K562 (cell line): ENCODE results near the gene CLNK. TPM values are rescaled to one million over a fixed set of nuclear protein-coding genes. Genes with fewer than 3 reads are reported as not detected.

Experiments used
- BCL6 ChIP-seq: fragments of 250-450 bp; sonication (Bioruptor Pico); IDR thresholded peaks from 2 replicates; pipeline ENCODE4 v1.4.0; 2020
- COPS2 ChIP-seq: fragments of 450-650 bp; conservative IDR thresholded peaks from 2 replicates; pipeline ENCODE4 v1.6.1; 2016; ENCODE audit warnings: mild to moderate bottlenecking, moderate library complexity
- DPF2 ChIP-seq: fragments of 450-650 bp; IDR thresholded peaks from 2 replicates; pipeline ENCODE4 v1.6.1; 2016
- ELF1 ChIP-seq: fragments of 200-800 bp; sonication (Bioruptor generic); IDR thresholded peaks from 2 replicates; pipeline ENCODE4 v1.6.1; 2016; ENCODE audit warnings: missing genetic modification characterization, missing compliant biosample characterization
- KDM1A ChIP-seq, 2 experiments: fragments of 450-650 bp; IDR thresholded peaks; 2 replicates each; pipeline ENCODE4 v1.6.1; 2016; ENCODE audit warnings: mild to moderate bottlenecking in 2 of 2
- MCM3 ChIP-seq: fragments of 450-650 bp; IDR thresholded peaks from 2 replicates; pipeline ENCODE4 v1.6.1; 2016
- RFX1 ChIP-seq: fragments of 450-650 bp; IDR thresholded peaks from 2 replicates; pipeline ENCODE4 v1.6.1; 2016; ENCODE audit warnings: mild to moderate bottlenecking, moderate library complexity
- RHOXF2B ChIP-seq: fragments of 250-450 bp; sonication (Bioruptor Pico); conservative IDR thresholded peaks from 2 replicates; pipeline ENCODE4 v1.5.1; 2021
- SAP30 ChIP-seq: fragments of 200-600 bp; sonication (generic); IDR thresholded peaks from 2 replicates; pipeline ENCODE4 v1.6.1; 2012; ENCODE audit warnings: borderline replicate concordance, low read depth, mild to moderate bottlenecking, moderate library complexity, low read length, control low read depth, inconsistent platforms; ENCODE audit not compliant: insufficient read depth, poor library complexity, severe bottlenecking
- SMARCC2 ChIP-seq: fragments of 450-650 bp; IDR thresholded peaks from 2 replicates; pipeline ENCODE4 v1.6.1; 2017; ENCODE audit warnings: antibody characterized with exemption, moderate library complexity, mild to moderate bottlenecking, low read depth
- XRCC3 ChIP-seq: fragments of 450-650 bp; IDR thresholded peaks from 2 replicates; pipeline ENCODE4 v1.6.1; 2017; ENCODE audit warnings: mild to moderate bottlenecking, moderate library complexity
- ZNF695 ChIP-seq: fragments of 450-650 bp; formaldehyde crosslinking; IDR thresholded peaks from 2 replicates; pipeline ENCODE4 v1.4.0; 2020; ENCODE audit warnings: mild to moderate bottlenecking, moderate library complexity
- polyA plus RNA-seq, 8 experiments: library from polyadenylated mRNA; depleted of rRNA in 4 of 8; stranded (reverse) in 5 of 8; unstranded in 3 of 8; fragments of >200 nt; fragmentation: Nextera tagmentation in 2 of 8; fragmentation: Illumina TruSeq in 1 of 8; extraction: Ambion mirVana in 2 of 8; extraction: Trizol in 1 of 8; gene quantifications; 2 replicates each; pipeline versions ENCODE4 v1.2.1 to v1.2.3, GENCODE V29; 2011 to 2014; ENCODE audit warnings: inconsistent platforms in 1 of 8, missing spikeins in 1 of 8
- total RNA-seq, 7 experiments: library from RNA; depleted of rRNA in 6 of 7; stranded (reverse); fragments of >200 nt in 6 of 7; fragmentation: Illumina TruSeq in 2 of 7; extraction: Trizol in 2 of 7; gene quantifications; 2 replicates each; pipeline versions ENCODE4 v1.2.1 to v1.2.3, GENCODE V29; 2011 to 2021; ENCODE audit warnings: low replicate concordance in 1 of 7
- TF ChIP-seq, protein P1 (sequence below): fragments of 450-650 bp; formaldehyde crosslinking; IDR thresholded peaks from 2 replicates; pipeline ENCODE4 v1.4.0; 2022; ENCODE audit warnings: missing genetic modification characterization
- TF ChIP-seq, protein P2 (sequence below): fragments of 200-600 bp; sonication (generic); IDR thresholded peaks from one replicate; pipeline ENCODE4 v1.6.1; 2012; ENCODE audit warnings: mild to moderate bottlenecking, low read depth, low read length, inconsistent platforms
- TF ChIP-seq, protein P3 (sequence below): IDR thresholded peaks from 2 replicates; pipeline ENCODE4 v1.6.1; 2014; ENCODE audit warnings: antibody characterized with exemption

Gene CLNK
- total and polyA plus RNA-seq, 9 of the 15 experiments (the other 6 are each of a cell fraction or from before 2014, with no cell fraction given) = not detected

DNA sequence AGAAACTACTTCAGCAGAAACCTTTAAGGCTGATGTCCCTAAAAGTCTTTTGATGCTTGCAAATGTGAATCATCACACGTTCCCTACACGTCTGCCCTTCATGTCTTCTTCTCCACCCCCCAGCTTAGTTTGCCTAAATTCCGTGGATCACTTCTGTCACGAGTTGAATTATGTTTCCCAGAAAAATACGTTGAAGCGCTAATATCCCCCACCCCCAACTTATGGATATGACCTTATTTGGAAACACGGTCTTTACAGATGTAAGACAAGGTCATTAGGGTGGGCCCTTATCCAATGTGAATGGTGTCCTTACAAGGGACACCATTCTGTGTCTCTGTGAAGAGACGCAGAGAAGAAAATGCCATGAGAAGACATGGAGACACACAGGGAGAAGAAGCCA is 225.3 kb downstream of the CLNK start (continued):
- TF ChIP-seq, protein P1, sequence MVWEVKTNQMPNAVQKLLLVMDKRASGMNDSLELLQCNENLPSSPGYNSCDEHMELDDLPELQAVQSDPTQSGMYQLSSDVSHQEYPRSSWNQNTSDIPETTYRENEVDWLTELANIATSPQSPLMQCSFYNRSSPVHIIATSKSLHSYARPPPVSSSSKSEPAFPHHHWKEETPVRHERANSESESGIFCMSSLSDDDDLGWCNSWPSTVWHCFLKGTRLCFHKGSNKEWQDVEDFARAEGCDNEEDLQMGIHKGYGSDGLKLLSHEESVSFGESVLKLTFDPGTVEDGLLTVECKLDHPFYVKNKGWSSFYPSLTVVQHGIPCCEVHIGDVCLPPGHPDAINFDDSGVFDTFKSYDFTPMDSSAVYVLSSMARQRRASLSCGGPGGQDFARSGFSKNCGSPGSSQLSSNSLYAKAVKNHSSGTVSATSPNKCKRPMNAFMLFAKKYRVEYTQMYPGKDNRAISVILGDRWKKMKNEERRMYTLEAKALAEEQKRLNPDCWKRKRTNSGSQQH (CRISPR knock-in tag) = no peak
- TF ChIP-seq BCL6 (CRISPR knock-in tag) (no peak), SAP30 (no peak), MCM3 (no peak), SMARCC2 (no peak), RHOXF2B (CRISPR knock-in tag) (no peak), RFX1 (no peak), COPS2 (no peak), KDM1A (IDR thresholded peaks at IDR 0.05) (no peak), ZNF695 (CRISPR knock-in tag) (no peak), XRCC3 (no peak), DPF2 (peak; percentile 13; the same call in 1 of the 2 replicates), ELF1 (tag) (no peak)
- TF ChIP-seq, protein P2, sequence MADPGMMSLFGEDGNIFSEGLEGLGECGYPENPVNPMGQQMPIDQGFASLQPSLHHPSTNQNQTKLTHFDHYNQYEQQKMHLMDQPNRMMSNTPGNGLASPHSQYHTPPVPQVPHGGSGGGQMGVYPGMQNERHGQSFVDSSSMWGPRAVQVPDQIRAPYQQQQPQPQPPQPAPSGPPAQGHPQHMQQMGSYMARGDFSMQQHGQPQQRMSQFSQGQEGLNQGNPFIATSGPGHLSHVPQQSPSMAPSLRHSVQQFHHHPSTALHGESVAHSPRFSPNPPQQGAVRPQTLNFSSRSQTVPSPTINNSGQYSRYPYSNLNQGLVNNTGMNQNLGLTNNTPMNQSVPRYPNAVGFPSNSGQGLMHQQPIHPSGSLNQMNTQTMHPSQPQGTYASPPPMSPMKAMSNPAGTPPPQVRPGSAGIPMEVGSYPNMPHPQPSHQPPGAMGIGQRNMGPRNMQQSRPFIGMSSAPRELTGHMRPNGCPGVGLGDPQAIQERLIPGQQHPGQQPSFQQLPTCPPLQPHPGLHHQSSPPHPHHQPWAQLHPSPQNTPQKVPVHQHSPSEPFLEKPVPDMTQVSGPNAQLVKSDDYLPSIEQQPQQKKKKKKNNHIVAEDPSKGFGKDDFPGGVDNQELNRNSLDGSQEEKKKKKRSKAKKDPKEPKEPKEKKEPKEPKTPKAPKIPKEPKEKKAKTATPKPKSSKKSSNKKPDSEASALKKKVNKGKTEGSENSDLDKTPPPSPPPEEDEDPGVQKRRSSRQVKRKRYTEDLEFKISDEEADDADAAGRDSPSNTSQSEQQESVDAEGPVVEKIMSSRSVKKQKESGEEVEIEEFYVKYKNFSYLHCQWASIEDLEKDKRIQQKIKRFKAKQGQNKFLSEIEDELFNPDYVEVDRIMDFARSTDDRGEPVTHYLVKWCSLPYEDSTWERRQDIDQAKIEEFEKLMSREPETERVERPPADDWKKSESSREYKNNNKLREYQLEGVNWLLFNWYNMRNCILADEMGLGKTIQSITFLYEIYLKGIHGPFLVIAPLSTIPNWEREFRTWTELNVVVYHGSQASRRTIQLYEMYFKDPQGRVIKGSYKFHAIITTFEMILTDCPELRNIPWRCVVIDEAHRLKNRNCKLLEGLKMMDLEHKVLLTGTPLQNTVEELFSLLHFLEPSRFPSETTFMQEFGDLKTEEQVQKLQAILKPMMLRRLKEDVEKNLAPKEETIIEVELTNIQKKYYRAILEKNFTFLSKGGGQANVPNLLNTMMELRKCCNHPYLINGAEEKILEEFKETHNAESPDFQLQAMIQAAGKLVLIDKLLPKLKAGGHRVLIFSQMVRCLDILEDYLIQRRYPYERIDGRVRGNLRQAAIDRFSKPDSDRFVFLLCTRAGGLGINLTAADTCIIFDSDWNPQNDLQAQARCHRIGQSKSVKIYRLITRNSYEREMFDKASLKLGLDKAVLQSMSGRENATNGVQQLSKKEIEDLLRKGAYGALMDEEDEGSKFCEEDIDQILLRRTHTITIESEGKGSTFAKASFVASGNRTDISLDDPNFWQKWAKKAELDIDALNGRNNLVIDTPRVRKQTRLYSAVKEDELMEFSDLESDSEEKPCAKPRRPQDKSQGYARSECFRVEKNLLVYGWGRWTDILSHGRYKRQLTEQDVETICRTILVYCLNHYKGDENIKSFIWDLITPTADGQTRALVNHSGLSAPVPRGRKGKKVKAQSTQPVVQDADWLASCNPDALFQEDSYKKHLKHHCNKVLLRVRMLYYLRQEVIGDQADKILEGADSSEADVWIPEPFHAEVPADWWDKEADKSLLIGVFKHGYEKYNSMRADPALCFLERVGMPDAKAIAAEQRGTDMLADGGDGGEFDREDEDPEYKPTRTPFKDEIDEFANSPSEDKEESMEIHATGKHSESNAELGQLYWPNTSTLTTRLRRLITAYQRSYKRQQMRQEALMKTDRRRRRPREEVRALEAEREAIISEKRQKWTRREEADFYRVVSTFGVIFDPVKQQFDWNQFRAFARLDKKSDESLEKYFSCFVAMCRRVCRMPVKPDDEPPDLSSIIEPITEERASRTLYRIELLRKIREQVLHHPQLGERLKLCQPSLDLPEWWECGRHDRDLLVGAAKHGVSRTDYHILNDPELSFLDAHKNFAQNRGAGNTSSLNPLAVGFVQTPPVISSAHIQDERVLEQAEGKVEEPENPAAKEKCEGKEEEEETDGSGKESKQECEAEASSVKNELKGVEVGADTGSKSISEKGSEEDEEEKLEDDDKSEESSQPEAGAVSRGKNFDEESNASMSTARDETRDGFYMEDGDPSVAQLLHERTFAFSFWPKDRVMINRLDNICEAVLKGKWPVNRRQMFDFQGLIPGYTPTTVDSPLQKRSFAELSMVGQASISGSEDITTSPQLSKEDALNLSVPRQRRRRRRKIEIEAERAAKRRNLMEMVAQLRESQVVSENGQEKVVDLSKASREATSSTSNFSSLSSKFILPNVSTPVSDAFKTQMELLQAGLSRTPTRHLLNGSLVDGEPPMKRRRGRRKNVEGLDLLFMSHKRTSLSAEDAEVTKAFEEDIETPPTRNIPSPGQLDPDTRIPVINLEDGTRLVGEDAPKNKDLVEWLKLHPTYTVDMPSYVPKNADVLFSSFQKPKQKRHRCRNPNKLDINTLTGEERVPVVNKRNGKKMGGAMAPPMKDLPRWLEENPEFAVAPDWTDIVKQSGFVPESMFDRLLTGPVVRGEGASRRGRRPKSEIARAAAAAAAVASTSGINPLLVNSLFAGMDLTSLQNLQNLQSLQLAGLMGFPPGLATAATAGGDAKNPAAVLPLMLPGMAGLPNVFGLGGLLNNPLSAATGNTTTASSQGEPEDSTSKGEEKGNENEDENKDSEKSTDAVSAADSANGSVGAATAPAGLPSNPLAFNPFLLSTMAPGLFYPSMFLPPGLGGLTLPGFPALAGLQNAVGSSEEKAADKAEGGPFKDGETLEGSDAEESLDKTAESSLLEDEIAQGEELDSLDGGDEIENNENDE = no peak
- TF ChIP-seq, protein P3, sequence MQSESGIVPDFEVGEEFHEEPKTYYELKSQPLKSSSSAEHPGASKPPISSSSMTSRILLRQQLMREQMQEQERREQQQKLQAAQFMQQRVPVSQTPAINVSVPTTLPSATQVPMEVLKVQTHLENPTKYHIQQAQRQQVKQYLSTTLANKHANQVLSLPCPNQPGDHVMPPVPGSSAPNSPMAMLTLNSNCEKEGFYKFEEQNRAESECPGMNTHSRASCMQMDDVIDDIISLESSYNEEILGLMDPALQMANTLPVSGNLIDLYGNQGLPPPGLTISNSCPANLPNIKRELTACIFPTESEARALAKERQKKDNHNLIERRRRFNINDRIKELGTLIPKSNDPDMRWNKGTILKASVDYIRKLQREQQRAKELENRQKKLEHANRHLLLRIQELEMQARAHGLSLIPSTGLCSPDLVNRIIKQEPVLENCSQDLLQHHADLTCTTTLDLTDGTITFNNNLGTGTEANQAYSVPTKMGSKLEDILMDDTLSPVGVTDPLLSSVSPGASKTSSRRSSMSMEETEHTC = no peak
